Lower leg skin (tissue), 3 donors: ENCODE measurements around the gene CWH43.

Experiments
- CTCF ChIP-seq, 3 donors: fragments of 450-650 bp; IDR thresholded peaks; one replicate each; pipeline ENCODE4 v1.5.1; 2016; ENCODE audit warnings: antibody characterized with exemption in 3 of 3, mild to moderate bottlenecking in 3 of 3, moderate library complexity in 2 of 3
- POLR2A ChIP-seq, 2 donors: fragments of 450-650 bp; IDR thresholded peaks; one replicate each; pipeline ENCODE4 v1.6.1; 2016 to 2017; ENCODE audit warnings: antibody characterized with exemption in 2 of 2, mild to moderate bottlenecking in 1 of 2, moderate library complexity in 1 of 2

- no peak for TF ChIP-seq CTCF (IDR thresholded peaks at IDR 0.05)
- TF ChIP-seq POLR2A (IDR thresholded peaks at IDR 0.05): no peak
Observed at GRCh38 chr4:48945981-48946380, 40.1 kb upstream of the CWH43 start.
